HK-2 (cell line): Measurements from ENCODE around the gene PTPRD.

Source experiments
- DNase-seq: peaks from one replicate; pipeline ENCODE4 v3.0.0-alpha.2; 2018; ENCODE audit not compliant: unreplicated experiment

The PTPRD gene

GRCh38 chr9:9612270-9612669 lies 1000.5 kb downstream of the PTPRD start:
- no peak for DNase-seq

GRCh38 chr9:9605681-9606080 lies 1007.1 kb downstream of the PTPRD start:
- DNase-seq = no peak

DNA sequence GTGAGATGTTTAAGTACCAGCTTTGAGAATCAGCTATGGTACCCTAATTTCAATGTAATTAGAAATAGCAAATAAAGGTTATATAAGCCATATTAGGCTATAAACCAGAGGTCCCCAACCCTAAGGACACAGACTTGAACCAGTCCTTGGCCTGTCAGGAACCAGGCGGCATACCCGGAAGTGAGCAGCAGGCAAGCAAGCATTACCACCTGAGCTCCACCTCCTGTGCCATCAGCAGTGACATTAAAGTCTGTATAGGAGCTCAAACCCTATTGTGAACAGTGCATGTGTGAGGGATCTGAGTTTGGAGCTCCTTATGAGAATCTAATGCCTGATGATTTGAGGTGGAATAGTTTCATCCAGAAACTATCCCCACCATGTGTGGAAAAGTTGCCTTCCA lies 1009.5 kb downstream of the PTPRD start:
- DNase-seq = no peak

GRCh38 chr9:9598723-9599122 lies 1014.1 kb downstream of the PTPRD start:
- no peak for DNase-seq

- no peak for DNase-seq
These were observed 1020.7 kb downstream of the PTPRD start for GRCh38 chr9:9592104-9592503.

DNA sequence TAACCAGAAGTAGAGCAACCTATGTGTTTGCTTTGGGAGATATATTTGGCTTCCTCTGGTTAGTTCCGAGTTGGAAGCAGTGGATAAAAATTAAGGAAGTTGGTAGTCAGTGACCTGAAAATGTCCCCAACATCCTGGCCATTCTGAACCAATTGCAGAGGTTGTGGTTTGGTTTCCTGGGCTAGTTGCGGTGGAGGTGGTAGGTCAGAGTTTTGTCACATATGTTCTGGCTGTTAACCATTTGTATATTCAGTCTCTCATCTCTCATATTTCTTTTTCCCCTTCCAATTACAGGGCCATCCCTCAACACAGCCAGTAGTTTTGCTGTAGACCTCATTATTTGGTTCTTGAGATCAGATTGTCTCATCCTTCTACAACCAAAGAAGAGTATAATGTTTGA lies 1026.9 kb downstream of the PTPRD start:
- DNase-seq = no peak

GRCh38 chr9:9574080-9574479 lies 1038.7 kb downstream of the PTPRD start:
- no peak for DNase-seq

DNA sequence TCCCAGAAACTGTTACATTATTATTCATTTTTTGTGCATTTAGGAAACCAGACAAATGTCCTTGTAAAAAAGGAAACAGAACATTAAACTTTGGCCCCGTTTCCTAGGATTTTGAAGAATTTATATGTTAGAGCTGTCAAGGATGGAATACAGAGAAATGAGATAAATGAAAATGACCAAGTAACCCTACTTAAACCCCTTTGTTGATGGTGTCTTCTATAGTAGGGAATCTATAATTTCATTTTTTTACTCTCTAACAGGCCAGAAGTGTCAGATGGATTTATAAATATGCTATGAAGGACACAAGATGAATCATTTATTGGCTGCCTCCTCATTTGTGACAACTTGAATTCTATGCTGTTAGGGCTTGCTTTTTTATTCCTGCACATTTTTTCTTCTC lies 1047.1 kb downstream of the PTPRD start:
- no peak for DNase-seq

- no peak for DNase-seq
These were observed 1049.0 kb downstream of the PTPRD start for GRCh38 chr9:9563817-9564216.

DNA sequence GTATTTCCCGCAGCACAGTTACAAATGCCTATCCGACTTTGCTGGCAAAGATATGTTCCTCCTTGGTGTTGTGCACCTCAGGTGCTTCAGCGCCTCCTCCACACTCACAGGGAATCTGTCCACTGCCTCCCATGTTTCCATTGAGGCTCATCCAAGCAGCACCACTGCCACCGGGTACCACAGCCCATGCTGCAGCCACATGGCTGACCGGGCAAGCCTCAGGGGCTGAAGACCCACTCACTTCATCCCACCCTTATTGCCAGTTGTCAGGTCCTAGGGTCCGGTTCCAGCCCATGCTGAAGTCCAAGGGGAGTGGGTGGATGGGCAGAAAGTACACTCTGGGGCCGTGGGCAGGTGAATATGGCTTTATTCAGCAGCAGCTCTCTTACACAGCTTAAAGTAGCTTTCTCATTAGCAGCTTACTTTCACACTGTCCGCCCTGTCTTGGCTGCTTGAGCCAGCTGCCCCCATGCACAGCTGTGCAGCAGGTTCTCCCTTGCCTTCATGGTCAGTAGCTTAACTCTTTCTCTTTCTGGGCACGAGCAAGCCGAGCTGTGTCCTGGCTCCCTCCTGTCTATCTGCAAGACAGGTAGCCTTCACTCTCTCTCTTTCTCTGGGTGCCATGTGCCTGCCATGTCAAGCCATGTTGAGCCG lies 1052.3 kb downstream of the PTPRD start:
- DNase-seq = no peak

GRCh38 chr9:9558907-9559306 lies 1053.9 kb downstream of the PTPRD start:
- no peak for DNase-seq

- DNase-seq = no peak
These were observed 1054.9 kb downstream of the PTPRD start for GRCh38 chr9:9557804-9558334.

GRCh38 chr9:9556865-9557803 lies 1055.7 kb downstream of the PTPRD start:
- DNase-seq = no peak

GRCh38 chr9:9552665-9553064 lies 1060.1 kb downstream of the PTPRD start:
- no peak for DNase-seq

DNA sequence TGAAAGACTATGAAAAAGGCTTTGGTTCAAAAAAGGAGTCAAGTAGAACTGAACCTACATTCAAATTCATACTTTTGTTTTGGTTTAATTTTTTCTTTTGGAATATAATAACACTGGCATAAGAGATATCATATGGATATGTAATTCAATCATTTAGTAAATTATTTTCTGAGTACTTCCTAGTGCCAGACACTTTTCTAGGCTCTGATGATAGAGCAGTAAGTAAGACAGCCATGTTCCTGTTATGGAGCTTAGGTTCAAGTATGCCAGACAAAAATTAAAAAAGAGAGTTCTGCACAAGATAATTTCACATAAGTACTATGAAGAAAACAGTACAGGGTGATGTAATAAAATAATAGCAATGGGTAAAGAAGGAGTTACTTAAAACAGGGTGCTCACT lies 1074.0 kb downstream of the PTPRD start:
- DNase-seq = no peak

GRCh38 chr9:9538356-9538755 lies 1074.4 kb downstream of the PTPRD start:
- DNase-seq = no peak

GRCh38 chr9:9536523-9536922 lies 1076.3 kb downstream of the PTPRD start:
- DNase-seq = no peak

- no peak for DNase-seq
These were observed 1089.2 kb downstream of the PTPRD start for GRCh38 chr9:9523476-9524139.

DNA sequence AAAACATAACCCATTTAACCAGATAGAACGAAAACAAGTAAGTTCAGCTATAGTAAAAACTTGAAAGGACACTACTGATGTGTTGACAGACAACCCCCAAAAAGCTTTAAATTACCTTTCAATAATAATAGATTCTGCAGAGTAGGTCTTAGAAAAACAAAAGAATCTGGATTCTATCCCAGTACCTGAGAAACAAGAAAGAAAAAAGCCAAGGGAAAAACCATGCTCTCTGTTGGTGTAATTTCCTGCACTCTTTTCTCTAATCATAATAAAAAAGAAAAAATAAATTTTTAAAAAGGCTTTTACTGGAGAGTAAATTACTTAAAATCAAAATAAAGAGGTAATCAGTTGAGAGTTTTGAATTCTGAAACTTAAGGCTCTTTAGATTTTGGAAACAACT lies 1090.4 kb downstream of the PTPRD start:
- no peak for DNase-seq

DNA sequence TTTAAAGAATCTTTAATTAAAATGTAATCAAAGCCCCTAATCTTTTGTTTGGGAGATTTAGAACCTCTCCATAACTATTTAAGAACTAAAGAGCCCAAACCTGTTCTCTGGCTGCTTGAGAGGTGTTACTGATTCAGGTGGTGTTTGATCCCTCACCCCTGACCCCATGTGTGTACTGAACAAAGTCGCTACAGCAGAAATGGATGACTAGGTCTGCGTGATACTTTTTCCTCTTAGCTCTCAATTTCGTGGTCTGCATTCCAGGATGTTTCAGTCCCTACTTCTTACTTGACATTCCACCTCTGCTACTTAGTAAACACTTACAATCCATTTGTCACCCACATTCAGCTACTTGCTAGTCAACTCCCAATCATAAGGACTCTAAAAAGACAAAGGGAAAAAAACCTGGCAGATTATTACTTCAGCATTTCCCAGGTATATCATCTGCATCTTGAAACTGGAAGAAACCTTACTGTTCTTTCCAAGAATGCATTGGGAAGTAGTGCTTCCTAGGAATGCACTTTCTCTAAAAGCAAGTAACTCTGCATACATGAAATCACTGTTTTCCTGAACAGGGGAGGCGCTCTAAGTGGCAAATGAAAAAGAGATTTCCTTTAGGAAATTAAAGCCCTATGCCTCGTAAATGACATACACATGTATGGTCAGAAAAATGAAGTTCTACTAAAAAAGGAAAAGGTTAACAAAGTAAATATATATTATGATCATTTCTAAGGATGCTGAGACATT lies 1091.6 kb downstream of the PTPRD start:
- DNase-seq = peak; percentile 1

- no peak for DNase-seq
These were observed 1107.9 kb downstream of the PTPRD start for GRCh38 chr9:9504869-9505268.

- no peak for DNase-seq
These were observed 1113.3 kb downstream of the PTPRD start for GRCh38 chr9:9499546-9499945.
